Measurements from ENCODE around the gene SH3GL1. TPM values are rescaled to one million over a fixed set of nuclear protein-coding genes. Genes with fewer than 3 reads are reported as not detected.

SH3GL1 gene
- total RNA-seq, 1 donor from 2014 or later, result 95.3 TPM

- peaks cover 3% of the 10 kb centered on the region for H3K36me3 Mint-ChIP-seq (ENCODE audit: low read depth)
- no peak for DNase-seq (ENCODE audit: low read depth, low spot score)
- H3K4me1 Mint-ChIP-seq, result peaks cover 55% of the 10 kb centered on the region
- no peaks in the 10 kb centered on the region for H3K27me3 Mint-ChIP-seq (ENCODE audit: low read depth)
- peak overlapping the region; percentile 97 for H3K4me3 Mint-ChIP-seq
- TF ChIP-seq, protein P1, sequence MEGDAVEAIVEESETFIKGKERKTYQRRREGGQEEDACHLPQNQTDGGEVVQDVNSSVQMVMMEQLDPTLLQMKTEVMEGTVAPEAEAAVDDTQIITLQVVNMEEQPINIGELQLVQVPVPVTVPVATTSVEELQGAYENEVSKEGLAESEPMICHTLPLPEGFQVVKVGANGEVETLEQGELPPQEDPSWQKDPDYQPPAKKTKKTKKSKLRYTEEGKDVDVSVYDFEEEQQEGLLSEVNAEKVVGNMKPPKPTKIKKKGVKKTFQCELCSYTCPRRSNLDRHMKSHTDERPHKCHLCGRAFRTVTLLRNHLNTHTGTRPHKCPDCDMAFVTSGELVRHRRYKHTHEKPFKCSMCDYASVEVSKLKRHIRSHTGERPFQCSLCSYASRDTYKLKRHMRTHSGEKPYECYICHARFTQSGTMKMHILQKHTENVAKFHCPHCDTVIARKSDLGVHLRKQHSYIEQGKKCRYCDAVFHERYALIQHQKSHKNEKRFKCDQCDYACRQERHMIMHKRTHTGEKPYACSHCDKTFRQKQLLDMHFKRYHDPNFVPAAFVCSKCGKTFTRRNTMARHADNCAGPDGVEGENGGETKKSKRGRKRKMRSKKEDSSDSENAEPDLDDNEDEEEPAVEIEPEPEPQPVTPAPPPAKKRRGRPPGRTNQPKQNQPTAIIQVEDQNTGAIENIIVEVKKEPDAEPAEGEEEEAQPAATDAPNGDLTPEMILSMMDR (conservative IDR thresholded peaks at IDR 0.05), result no peak
- H3K9me3 Mint-ChIP-seq, result no peaks in the 10 kb centered on the region
- peak overlapping the region; percentile 96 for H3K27ac Mint-ChIP-seq (ENCODE audit: unreplicated experiment)
Observed at GRCh38 chr19:4403005-4403761, 2.8 kb upstream of the SH3GL1 start.

DNA sequence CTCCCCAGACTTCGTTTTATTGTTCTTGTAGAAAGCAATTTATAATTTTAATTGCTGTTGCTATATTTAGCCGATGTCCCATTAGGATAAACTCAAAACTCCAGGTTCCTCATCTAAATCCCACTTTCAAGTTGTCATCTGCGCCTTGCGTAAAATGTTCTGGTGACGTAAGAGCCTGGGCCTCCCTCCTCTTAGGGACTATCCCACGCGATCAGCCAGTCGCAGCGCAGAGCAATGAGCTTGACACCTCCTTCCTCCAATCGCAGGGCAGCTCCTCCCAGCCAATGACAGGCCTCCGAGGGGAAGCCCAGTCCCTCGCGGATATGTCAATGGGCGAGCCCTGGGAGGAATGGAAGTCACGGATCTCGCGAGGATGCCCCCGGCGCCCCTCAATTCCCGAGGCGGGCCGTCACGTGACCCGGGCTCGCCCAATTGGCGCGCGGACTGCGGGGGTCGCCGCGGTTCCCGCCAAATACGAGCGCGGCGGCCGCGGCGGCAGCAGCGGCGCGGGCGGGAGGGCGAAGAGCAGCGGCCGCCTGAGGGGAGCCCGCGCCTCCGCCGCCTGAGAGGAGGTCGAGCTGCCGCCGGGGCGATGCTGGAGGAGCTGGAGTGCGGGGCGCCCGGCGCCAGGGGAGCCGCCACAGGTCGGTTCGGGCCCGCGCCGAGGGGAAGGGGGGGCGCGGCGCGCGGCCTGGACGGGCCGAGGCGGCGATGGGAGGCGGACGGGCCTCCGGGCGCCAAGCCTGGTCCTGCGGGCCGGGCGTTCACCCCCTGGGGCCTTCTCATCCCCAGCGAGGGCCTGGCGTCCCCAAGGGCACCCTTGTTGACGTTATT, 2.0 kb upstream of the SH3GL1 start, which contains the start of gene CHAF1A:
TSS of gene CHAF1A (plus strand) at position 470 of the 834 bp plus-strand sequence. CDS start at position 593, 123 bp downstream.
- H3K9me3 Mint-ChIP-seq, result no peaks in the 10 kb centered on the region
- H3K4me3 Mint-ChIP-seq, result peak within 1 kb of the TSS; percentile 97
- DNase-seq (ENCODE audit: low read depth, low spot score), result peak; percentile 99
- H3K4me1 Mint-ChIP-seq, result peaks cover 57% of the 10 kb centered on the region
- H3K27ac Mint-ChIP-seq (ENCODE audit: unreplicated experiment), result peak within 1 kb of the TSS; percentile 96
- H3K36me3 Mint-ChIP-seq (ENCODE audit: low read depth), result peaks cover 3% of the 10 kb centered on the region
- no peaks in the 10 kb centered on the region for H3K27me3 Mint-ChIP-seq (ENCODE audit: low read depth)
- TF ChIP-seq, protein P1 (conservative IDR thresholded peaks at IDR 0.05), result no peak

DNA sequence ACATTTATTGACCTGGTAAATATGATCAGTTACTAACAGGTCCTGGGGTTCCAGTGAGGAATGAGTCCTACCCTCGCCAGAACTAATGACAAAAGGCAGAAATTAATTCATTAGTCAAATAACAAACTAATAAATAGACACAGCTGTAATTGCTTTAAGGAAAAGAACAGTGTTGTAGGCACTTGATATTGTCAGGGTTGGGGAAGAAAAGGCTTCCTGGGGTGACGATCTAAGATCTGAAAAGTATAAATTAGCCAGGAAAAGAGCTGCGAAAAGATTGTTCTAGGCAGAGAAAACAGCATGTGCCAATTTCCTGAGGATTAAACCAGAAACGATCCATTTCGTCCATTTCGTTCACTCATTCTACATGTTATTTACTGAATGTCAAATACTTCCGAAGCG, 1.4 kb upstream of the SH3GL1 start:
- Mint-ChIP-seq H3K36me3 (ENCODE audit: low read depth) (peaks cover 3% of the 10 kb centered on the region), H3K27ac (ENCODE audit: unreplicated experiment) (peak overlapping the region; percentile 83), H3K9me3 (no peaks in the 10 kb centered on the region), H3K4me1 (peaks cover 61% of the 10 kb centered on the region), H3K4me3 (peak overlapping the region; percentile 87), H3K27me3 (ENCODE audit: low read depth) (no peaks in the 10 kb centered on the region)
- no peak for DNase-seq (ENCODE audit: low read depth, low spot score)
- TF ChIP-seq, protein P1 (conservative IDR thresholded peaks at IDR 0.05), result no peak

DNA sequence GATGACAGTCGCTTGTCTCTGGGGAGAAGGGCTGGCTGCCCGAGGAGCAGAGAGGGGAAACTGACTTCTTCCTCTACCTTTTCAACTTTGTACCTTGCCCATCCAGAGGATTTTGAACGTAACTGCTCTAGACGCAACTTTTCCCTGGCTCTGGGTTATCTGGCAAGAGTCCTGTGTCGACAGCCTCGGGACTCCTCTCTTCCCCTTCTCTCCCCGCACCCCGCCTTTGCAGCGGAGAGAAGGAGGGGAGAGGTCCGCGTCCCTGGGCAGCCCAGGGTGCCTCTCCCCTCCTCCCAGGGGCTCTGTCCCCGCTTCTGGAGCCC, 574 bp downstream of the SH3GL1 start:
- no peak for DNase-seq (ENCODE audit: low read depth, low spot score)
- no peaks in the 10 kb centered on the region for H3K27me3 Mint-ChIP-seq (ENCODE audit: low read depth)

More for the DNA sequence above, 574 bp downstream of the SH3GL1 start:
- Mint-ChIP-seq H3K27ac (ENCODE audit: unreplicated experiment) (peak overlapping the region; percentile 62), H3K4me1 (peaks cover 58% of the 10 kb centered on the region), H3K4me3 (peak overlapping the region; percentile 89), H3K9me3 (no peaks in the 10 kb centered on the region), H3K36me3 (ENCODE audit: low read depth) (peaks cover 2% of the 10 kb centered on the region)
- TF ChIP-seq, protein P1 (conservative IDR thresholded peaks at IDR 0.05), result no peak
